GM21786 (cell line): ENCODE data around the gene MMP11.

Source experiments
- ATAC-seq: cut with Tn5 transposase; IDR thresholded peaks from one replicate; pipeline ENCODE4 v1.9.1; 2021; ENCODE audit not compliant: unreplicated experiment

The MMP11 gene

GRCh38 chr22:23828800-23829680 is 56.4 kb downstream of the MMP11 start:
- ATAC-seq = no peak

GRCh38 chr22:23829845-23830372 is 57.3 kb downstream of the MMP11 start:
- ATAC-seq = no peak

- ATAC-seq = no peak
Measured at GRCh38 chr22:23831261-23831660, 58.6 kb downstream of the MMP11 start.

- no peak for ATAC-seq
Measured at GRCh38 chr22:23831781-23832180, 59.1 kb downstream of the MMP11 start.

GRCh38 chr22:23832226-23833016 is 59.8 kb downstream of the MMP11 start:
- no peak for ATAC-seq

- ATAC-seq = no peak
Measured at GRCh38 chr22:23833017-23833751, 60.5 kb downstream of the MMP11 start.
